ENCODE results near the gene TBX10. TPM values are rescaled to one million over a fixed set of nuclear protein-coding genes. Genes with fewer than 3 reads are reported as not detected.

TBX10 gene
- total and polyA plus RNA-seq, 2 of the 8 experiments (the other 6 are each of a cell fraction or from before 2014, with no cell fraction given) = 0.09 TPM; not detected in 1

GRCh38 chr11:67670316-67671210, 31.0 kb upstream of the TBX10 start:
- POLR2A ChIA-PET (ENCODE audit: partially characterized antibody) = no interaction called here
- H3K79me2 ChIP-seq (ENCODE audit: control insufficient read depth in 1 of 2, insufficient read depth in 2 of 2, low read length in 2 of 2) = no peaks in the 10 kb centered on the region
- H4K5ac ChIP-seq (ENCODE audit: insufficient read length, low read depth, low read length) = no peak overlapping the region
- H3K27ac ChIP-seq (ENCODE audit: low read depth, low read length) = no peak overlapping the region
- H2BK15ac ChIP-seq (ENCODE audit: low read length) = no peak overlapping the region; the same call in 1 of the 2 replicates
- H3K4ac ChIP-seq (replicated peaks; ENCODE audit: insufficient read length, low read depth, low read length) = no peak overlapping the region
- no peak overlapping the region for H2BK12ac ChIP-seq (ENCODE audit: low read depth, low read length)
- H3K18ac ChIP-seq (ENCODE audit: extremely low read depth, low read length) = no peak overlapping the region
- no peak overlapping the region for H2AFZ ChIP-seq (ENCODE audit: low read length)
- DNase-seq (ENCODE audit: low read depth in 1 of 2, low spot score in 2 of 2) = no peak
- 83% methylated on average over 21 of the region's 23 CpGs; no CpG with 5 or more reads in 1 of the 2 experiments for WGBS, 2 experiments (ENCODE audit: extremely low coverage in 1 of 2, insufficient coverage in 1 of 2, insufficient read length in 1 of 2, insufficient replicate concordance in 2 of 2, low coverage in 1 of 2, low lambda C conversion rate in 2 of 2, missing lambda C conversion rate in 1 of 2)
- H2BK5ac ChIP-seq (ENCODE audit: low read depth, low read length) = no peak overlapping the region
- H2BK20ac ChIP-seq (ENCODE audit: low read length) = no peak overlapping the region
- H3K14ac ChIP-seq (ENCODE audit: insufficient read length) = no peak overlapping the region
- peaks cover 0 to 5% (median 0%) of the 10 kb centered on the region in 4 experiments; a peak in 3 of 7 replicates for H3K4me1 ChIP-seq (replicated peaks in 1 of 4; ENCODE audit: control insufficient read depth in 3 of 4, insufficient read depth in 4 of 4, low read length in 3 of 4)
- H3K79me1 ChIP-seq (ENCODE audit: low read depth, low read length) = no peaks in the 10 kb centered on the region
- FAIRE-seq = no peak
- H3K36me3 ChIP-seq (ENCODE audit: control insufficient read depth in 2 of 4, insufficient read depth in 4 of 4, low read length in 3 of 4) = no peaks in the 10 kb centered on the region
- no peak overlapping the region for H3K23ac ChIP-seq (ENCODE audit: insufficient read length)
- H2BK120ac ChIP-seq (replicated peaks; ENCODE audit: low read depth, low read length) = no peak overlapping the region
- H3K9me3 ChIP-seq (ENCODE audit: insufficient read depth in 2 of 2, low read depth in 1 of 2, low read length in 1 of 2) = no peaks in the 10 kb centered on the region
- peaks cover 0 to 2% of the 10 kb centered on the region in 2 experiments for H4K20me1 ChIP-seq (replicated peaks in 1 of 2; ENCODE audit: control insufficient read depth in 1 of 2, insufficient read depth in 2 of 2, low read length in 2 of 2)
- H3K23me2 ChIP-seq (ENCODE audit: low read depth, low read length) = peaks cover 14% of the 10 kb centered on the region; the same call in 1 of the 2 replicates
- no peaks in the 10 kb centered on the region for H3K27me3 ChIP-seq (replicated peaks in 1 of 4; ENCODE audit: control insufficient read depth in 3 of 4, extremely low read depth in 1 of 4, insufficient read depth in 3 of 4, low read length in 3 of 4)
- H3K4me3 ChIP-seq (ENCODE audit: extremely low read depth in 1 of 4, insufficient read depth in 2 of 4, low read depth in 3 of 4, low read length in 4 of 4) = no peak overlapping the region
- CTCF ChIA-PET (ENCODE audit: partially characterized antibody) = interaction anchor here (0.6 to 3.3 kb wide), 8 partner anchors 8 to 63 kb away, joined by 3 to 12 read pairs (median 3); partner anchors contain the start of gene NUDT8
- no peak overlapping the region for H2AK5ac ChIP-seq (ENCODE audit: low read depth, low read length)
- no peak overlapping the region for H3K9ac ChIP-seq (replicated peaks in 1 of 4; ENCODE audit: extremely low read depth in 1 of 4, low read depth in 3 of 4, low read length in 3 of 4)
- H3K56ac ChIP-seq (replicated peaks; ENCODE audit: insufficient read length, low read depth, low read length) = no peak overlapping the region
- H4K91ac ChIP-seq (replicated peaks; ENCODE audit: insufficient read length, low read length) = no peak overlapping the region
- H4K8ac ChIP-seq (ENCODE audit: extremely low read depth, insufficient read depth, low read length) = no peak overlapping the region; the same call in 1 of the 2 replicates
- no peak overlapping the region for H3K4me2 ChIP-seq (ENCODE audit: insufficient read depth in 1 of 2, low read depth in 2 of 2, low read length in 2 of 2)
- TF ChIP-seq, protein P1, sequence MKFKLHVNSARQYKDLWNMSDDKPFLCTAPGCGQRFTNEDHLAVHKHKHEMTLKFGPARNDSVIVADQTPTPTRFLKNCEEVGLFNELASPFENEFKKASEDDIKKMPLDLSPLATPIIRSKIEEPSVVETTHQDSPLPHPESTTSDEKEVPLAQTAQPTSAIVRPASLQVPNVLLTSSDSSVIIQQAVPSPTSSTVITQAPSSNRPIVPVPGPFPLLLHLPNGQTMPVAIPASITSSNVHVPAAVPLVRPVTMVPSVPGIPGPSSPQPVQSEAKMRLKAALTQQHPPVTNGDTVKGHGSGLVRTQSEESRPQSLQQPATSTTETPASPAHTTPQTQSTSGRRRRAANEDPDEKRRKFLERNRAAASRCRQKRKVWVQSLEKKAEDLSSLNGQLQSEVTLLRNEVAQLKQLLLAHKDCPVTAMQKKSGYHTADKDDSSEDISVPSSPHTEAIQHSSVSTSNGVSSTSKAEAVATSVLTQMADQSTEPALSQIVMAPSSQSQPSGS (IDR thresholded peaks at IDR 0.05; ENCODE audit: low read length) = no peak
- TF ChIP-seq RAD21 (IDR thresholded peaks at IDR 0.05 in 1 of 2, conservative IDR thresholded peaks at IDR 0.05 in 1 of 2; ENCODE audit: low read depth in 2 of 2, low read length in 2 of 2) = no peak
